Measurements from ENCODE around the gene NRTN.

NRTN gene

GRCh38 chr19:5792224-5792623 is 12.6 kb upstream of the NRTN start:
- no peak overlapping the region for H3K27ac ChIP-seq
- TF ChIP-seq ZFX (IDR thresholded peaks at IDR 0.05; ENCODE audit: borderline replicate concordance) (no peak), CTCF (IDR thresholded peaks at IDR 0.05) (no peak)

- TF ChIP-seq CTCF (IDR thresholded peaks at IDR 0.05) (no peak), ZFX (IDR thresholded peaks at IDR 0.05; ENCODE audit: borderline replicate concordance) (no peak)
- H3K27ac ChIP-seq, result no peak overlapping the region
Observed at GRCh38 chr19:5793188-5793587, 11.7 kb upstream of the NRTN start.

GRCh38 chr19:5795382-5795919 is 9.4 kb upstream of the NRTN start:
- TF ChIP-seq ZFX (IDR thresholded peaks at IDR 0.05; ENCODE audit: borderline replicate concordance) (no peak), CTCF (IDR thresholded peaks at IDR 0.05) (no peak)
- H3K27ac ChIP-seq, result no peak overlapping the region

GRCh38 chr19:5798244-5798643 is 6.6 kb upstream of the NRTN start:
- H3K27ac ChIP-seq, result no peak overlapping the region
- TF ChIP-seq CTCF (IDR thresholded peaks at IDR 0.05), result no peak
- no peak for TF ChIP-seq ZFX (IDR thresholded peaks at IDR 0.05; ENCODE audit: borderline replicate concordance)

GRCh38 chr19:5799247-5800241 is 5.3 kb upstream of the NRTN start:
- TF ChIP-seq CTCF (IDR thresholded peaks at IDR 0.05) (no peak), ZFX (IDR thresholded peaks at IDR 0.05; ENCODE audit: borderline replicate concordance) (no peak)
- no peak overlapping the region for H3K27ac ChIP-seq

- TF ChIP-seq CTCF (IDR thresholded peaks at IDR 0.05), result no peak
- TF ChIP-seq ZFX (IDR thresholded peaks at IDR 0.05; ENCODE audit: borderline replicate concordance), result no peak
- H3K27ac ChIP-seq, result no peak overlapping the region
Observed at GRCh38 chr19:5800361-5801270, 4.3 kb upstream of the NRTN start.

All from 22Rv1 (cell line).